NT2/D1 (cell line): ENCODE measurements around the gene TCF15.

ENCODE experiments used
- SUZ12 ChIP-seq: IDR thresholded peaks from 2 replicates; pipeline ENCODE4 v1.6.1; 2011; ENCODE audit not compliant: insufficient read length, insufficient read depth; ENCODE audit errors: extremely low read depth
- YY1 ChIP-seq: IDR thresholded peaks from 2 replicates; pipeline ENCODE4 v1.6.1; 2011; ENCODE audit not compliant: insufficient read length, insufficient read depth
- ZNF274 ChIP-seq: IDR thresholded peaks from 2 replicates; pipeline ENCODE4 v1.6.1; 2011; ENCODE audit warnings: mild to moderate bottlenecking, low read depth, low read length

- TF ChIP-seq YY1 (no peak), ZNF274 (no peak), SUZ12 (no peak)
Measured at GRCh38 chr20:621125-621756, 11.1 kb upstream of the TCF15 start.
